IPS-15b (cell line): Measurements from ENCODE around the gene CCL22.
"Not testable (repeated sequence)": the region's sequence is repeated elsewhere in the genome, so short reads cannot be mapped to it uniquely, and the experiment has no call there.

ENCODE experiments used
- H3K27me3 ChIP-seq: one replicate; pipeline ENCODE4 v1.6.1; 2013; ENCODE audit warnings: low read length; ENCODE audit not compliant: control insufficient read depth, insufficient read depth
- H3K36me3 ChIP-seq: one replicate; pipeline ENCODE4 v1.6.1; 2013; ENCODE audit warnings: low read length; ENCODE audit not compliant: control insufficient read depth, insufficient read depth
- H3K4me1 ChIP-seq: one replicate; pipeline ENCODE4 v1.6.1; 2013; ENCODE audit warnings: mild to moderate bottlenecking, low read length; ENCODE audit not compliant: control insufficient read depth, insufficient read depth
- H3K4me3 ChIP-seq: one replicate; pipeline ENCODE4 v1.5.1; 2013; ENCODE audit warnings: low read depth, low read length
- H3K9ac ChIP-seq: one replicate; pipeline ENCODE4 v1.6.1; 2013; ENCODE audit warnings: low read depth, mild to moderate bottlenecking, low read length
- H3K9me3 ChIP-seq: one replicate; pipeline ENCODE4 v1.6.1; 2013; ENCODE audit warnings: mild to moderate bottlenecking, low read length; ENCODE audit not compliant: control insufficient read depth, insufficient read depth

The CCL22 gene

DNA sequence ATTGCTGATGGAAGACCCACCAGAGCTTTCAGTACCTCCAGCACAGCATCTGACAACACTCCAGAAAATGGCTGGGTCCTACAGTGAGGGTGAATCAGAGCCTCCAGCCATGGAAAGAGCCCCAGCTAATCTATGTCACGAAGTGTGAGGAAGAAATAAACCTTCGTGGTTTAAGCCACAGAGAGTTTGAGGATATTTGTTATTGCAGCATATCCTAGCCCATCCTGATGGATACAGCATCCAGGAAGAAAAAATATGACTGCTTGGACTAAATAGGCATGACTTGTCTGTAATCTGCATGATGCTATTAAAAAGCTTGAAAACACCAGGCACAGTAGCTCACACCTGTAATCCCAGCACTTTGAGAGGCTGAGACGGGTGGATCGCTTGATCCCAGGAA lies 32.7 kb downstream of the CCL22 start:
- H3K4me1 ChIP-seq: no peaks in the 10 kb centered on the region
- no peaks in the 10 kb centered on the region for H3K27me3 ChIP-seq
- no peaks in the 10 kb centered on the region for H3K36me3 ChIP-seq

DNA sequence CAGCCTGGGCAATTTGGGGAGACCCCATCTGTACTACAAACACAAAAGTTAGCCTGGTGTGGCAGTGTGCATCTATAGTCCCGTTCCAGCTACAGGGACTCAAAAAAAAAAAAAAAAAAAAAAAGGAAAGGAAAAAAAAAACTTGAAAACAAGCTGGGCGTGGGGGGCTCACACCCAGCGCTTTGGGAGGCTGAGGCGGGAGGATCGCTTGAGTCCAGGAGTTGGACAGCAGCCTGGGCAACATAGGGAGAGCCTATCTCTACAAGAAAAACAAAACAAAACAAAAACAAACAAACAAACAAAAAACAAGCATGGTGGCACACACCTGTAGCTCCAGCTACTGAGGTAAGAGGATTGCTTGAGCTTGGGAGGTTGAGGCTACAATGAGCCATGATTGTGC lies 33.1 kb downstream of the CCL22 start:
- Histone ChIP-seq H3K9me3 (no peaks in the 10 kb centered on the region), H3K4me1 (no peaks in the 10 kb centered on the region), H3K9ac (no peak overlapping the region), H3K4me3 (no peak overlapping the region), H3K27me3 (no peaks in the 10 kb centered on the region), H3K36me3 (no peaks in the 10 kb centered on the region)

More for the DNA sequence above, 32.7 kb downstream of the CCL22 start:
- H3K9ac ChIP-seq: no peak overlapping the region
- no peaks in the 10 kb centered on the region for H3K9me3 ChIP-seq
- H3K4me3 ChIP-seq: no peak overlapping the region

DNA sequence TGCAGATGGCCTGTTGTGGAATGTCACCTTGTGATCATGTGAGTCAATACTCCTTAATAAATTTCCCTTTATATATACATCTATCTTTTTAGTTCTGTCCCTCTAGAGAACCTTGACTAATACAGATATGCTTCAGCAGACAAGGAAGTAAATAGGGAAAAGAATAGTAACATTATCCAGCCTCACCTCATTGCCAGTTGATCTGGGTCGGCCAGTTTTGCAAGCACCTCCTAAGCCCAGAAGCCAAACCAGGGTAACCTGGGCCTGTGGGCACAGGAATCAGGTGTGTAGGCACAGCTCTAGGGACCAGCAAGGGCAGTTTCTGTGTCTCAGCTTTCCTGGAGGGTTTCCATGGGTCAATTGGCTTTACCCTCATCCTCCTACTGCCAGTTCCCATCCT lies 34.1 kb downstream of the CCL22 start:
- no peaks in the 10 kb centered on the region for H3K36me3 ChIP-seq
- no peaks in the 10 kb centered on the region for H3K4me1 ChIP-seq
- no peaks in the 10 kb centered on the region for H3K27me3 ChIP-seq
- H3K9me3 ChIP-seq: no peaks in the 10 kb centered on the region
- no peak overlapping the region for H3K9ac ChIP-seq
- H3K4me3 ChIP-seq: no peak overlapping the region

DNA sequence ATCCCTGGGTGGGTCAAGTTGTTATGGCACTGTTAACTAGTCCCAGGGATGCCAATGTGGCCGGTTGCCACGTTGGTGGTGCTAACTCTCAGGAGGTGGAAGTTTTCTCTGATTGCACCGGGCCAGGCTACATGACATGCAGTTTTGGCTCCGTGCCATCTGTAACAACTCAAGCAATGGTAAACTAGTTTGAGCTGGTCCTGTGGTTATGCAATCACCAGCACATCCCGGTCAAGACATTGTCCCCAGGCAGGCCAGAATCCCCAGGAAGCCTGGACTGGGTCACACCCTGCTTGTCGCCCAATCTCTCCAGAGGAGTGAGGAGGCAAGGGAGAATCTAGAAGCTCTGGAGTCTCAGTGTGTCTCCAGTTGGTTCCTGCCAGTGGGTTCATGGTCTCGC lies 35.9 kb downstream of the CCL22 start:
- Histone ChIP-seq H3K9me3 (no peaks in the 10 kb centered on the region), H3K4me3 (no peak overlapping the region), H3K9ac (no peak overlapping the region), H3K4me1 (no peaks in the 10 kb centered on the region), H3K27me3 (no peaks in the 10 kb centered on the region), H3K36me3 (no peaks in the 10 kb centered on the region)

DNA sequence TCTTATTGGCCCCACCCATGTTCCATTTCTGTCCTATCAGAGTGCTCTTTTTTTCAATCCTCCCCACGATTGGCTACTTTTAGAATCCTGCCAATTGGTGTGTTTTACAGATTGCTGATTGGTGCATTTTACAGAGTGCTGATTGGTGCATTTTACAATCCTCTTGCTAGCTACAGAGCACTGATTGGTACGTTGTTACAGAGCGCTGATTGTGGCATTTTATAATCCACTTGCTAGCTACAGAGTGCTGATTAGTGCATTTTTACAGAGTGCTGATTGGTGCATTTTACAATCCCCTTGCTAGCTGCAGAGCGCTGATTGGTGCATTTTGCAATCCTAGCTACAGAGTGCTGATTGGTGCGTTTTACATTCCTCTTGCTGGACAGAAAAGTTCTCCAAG lies 36.4 kb downstream of the CCL22 start:
- Histone ChIP-seq H3K4me1 (no peaks in the 10 kb centered on the region), H3K27me3 (no peaks in the 10 kb centered on the region), H3K4me3 (no peak overlapping the region), H3K9me3 (no peaks in the 10 kb centered on the region), H3K9ac (no peak overlapping the region), H3K36me3 (no peaks in the 10 kb centered on the region)

DNA sequence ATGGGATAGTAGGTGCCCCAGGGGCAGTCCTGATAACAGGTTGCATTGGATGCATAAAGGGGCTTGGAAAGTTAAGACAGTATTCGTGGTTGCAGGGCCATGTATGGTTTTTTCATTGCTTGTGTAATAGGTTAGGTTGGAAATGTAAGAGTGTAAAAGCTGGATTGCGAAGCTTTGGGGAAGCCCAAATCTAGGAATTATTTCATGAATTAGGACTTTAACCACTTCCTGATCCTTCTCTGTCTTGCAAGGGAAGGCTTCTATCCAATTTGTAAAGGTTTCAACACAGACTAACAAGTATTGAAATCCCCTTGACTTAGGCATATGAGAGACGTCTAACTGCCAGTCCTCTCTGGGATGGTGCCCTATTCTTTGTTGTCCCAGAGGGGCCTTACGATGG lies 38.2 kb downstream of the CCL22 start:
- Histone ChIP-seq H3K36me3 (no peaks in the 10 kb centered on the region), H3K4me3 (no peak overlapping the region), H3K9me3 (no peaks in the 10 kb centered on the region), H3K27me3 (no peaks in the 10 kb centered on the region), H3K9ac (no peak overlapping the region), H3K4me1 (no peaks in the 10 kb centered on the region)

DNA sequence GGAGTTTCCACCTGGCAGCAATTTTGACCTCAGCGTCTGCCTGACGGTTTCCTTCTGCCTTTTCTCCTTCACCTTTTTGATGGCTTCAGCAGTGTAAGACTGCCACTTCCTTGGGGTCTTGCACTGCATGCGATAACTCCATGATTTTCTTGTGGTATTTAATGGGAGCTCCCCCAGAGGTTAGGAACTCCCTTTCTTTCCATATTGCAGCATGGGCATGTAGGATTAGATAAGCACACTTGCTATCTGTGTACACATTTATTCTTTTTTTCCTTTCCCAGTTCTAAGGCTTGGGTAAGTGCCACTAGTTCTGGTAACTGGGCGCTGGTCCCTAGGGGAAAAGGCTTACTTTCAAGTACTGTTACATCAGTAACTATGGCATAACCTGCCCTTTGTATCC lies 38.9 kb downstream of the CCL22 start:
- not testable (repeated sequence) for H3K9ac ChIP-seq, H3K36me3 ChIP-seq, H3K9me3 ChIP-seq, H3K4me3 ChIP-seq, H3K27me3 ChIP-seq, H3K4me1 ChIP-seq

DNA sequence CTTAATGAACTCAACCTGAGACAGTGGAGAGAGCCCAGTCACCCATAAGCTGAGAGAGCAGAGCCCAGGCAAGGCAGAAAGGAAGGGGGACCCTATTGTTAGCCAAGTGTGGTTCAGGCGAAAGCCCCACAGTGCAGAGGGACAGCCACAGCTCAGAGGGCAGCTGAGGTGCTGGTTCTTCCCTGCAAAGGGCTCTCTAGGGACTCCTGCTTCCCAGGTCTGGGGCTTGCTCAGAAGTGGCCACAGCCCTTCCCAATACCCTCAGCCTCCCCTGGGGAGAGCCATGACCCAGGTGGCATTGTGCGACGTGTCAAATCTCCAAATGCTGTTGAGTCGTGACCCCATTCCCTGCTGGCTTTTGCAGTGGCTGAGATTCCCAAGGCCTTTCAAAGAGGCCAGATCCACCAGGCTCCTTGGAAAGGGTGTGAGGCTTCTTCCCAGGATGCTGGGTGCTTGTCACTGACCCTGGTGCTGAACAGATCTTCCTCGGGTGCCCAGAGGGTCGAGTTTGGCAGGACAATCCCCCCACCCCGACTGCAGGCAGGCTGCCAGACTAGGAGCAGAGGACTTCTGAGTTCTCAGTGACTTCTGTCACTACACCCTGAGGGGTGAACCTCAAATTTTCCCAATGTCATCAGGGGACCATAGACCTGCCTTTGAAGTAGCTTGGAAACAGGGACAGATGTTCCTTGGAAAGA lies 43.5 kb downstream of the CCL22 start:
- H3K36me3 ChIP-seq: no peaks in the 10 kb centered on the region
- no peaks in the 10 kb centered on the region for H3K27me3 ChIP-seq
- no peaks in the 10 kb centered on the region for H3K9me3 ChIP-seq
- no peaks in the 10 kb centered on the region for H3K4me1 ChIP-seq
- no peak overlapping the region for H3K9ac ChIP-seq
- H3K4me3 ChIP-seq: no peak overlapping the region

DNA sequence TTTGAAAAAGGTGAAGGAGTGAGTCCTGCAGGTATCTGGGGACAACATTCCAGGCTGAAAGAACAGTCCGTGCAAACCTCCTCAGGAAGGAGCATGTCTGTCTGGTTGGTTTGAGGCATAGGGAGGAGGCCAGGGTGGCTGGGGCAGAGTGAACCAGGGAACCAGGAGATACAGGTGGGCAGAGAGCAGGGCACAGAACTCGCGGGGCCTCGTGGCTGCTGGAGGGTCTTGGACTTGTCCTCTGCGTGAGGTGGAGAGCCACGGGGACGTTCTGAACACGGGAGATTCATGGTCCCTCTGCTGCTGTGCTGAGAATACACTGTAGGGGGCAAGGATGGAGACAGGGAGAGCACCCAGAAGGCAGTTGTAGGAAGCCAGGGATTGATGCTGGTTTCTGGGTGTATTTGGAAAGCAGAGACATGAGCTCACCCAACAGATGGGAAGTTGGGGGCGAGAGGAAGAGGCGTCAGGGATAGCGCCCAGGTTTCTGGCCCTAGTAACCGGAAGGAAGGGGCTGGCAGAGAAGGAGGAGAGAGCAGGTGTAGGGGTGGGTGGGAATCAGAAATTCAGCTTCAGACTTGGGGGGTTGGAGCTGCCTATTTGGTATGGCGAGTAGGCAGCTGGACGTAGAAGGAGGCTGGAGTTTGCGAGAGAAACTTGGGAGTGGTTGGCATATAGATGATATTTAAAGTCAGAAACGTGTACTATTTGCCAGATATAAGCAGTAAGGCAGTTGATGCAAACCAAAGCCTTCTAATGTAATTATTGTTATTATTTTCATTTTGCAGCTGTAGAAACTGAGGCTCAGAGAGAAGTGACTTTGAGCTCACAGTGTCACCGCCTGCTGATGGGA lies 45.6 kb downstream of the CCL22 start, which contains the start of gene CCL17:
Gene CCL17, plus strand, starts transcription at position 803 of the 853 bp plus-strand sequence. CDS start 9,166 bp downstream, outside the sequence.
- no peaks in the 10 kb centered on the region for H3K27me3 ChIP-seq
- H3K36me3 ChIP-seq: no peaks in the 10 kb centered on the region
- H3K4me1 ChIP-seq: no peaks in the 10 kb centered on the region
- H3K4me3 ChIP-seq: no peak within 1 kb of the TSS
- H3K9me3 ChIP-seq: no peaks in the 10 kb centered on the region
- no peak within 1 kb of the TSS for H3K9ac ChIP-seq

DNA sequence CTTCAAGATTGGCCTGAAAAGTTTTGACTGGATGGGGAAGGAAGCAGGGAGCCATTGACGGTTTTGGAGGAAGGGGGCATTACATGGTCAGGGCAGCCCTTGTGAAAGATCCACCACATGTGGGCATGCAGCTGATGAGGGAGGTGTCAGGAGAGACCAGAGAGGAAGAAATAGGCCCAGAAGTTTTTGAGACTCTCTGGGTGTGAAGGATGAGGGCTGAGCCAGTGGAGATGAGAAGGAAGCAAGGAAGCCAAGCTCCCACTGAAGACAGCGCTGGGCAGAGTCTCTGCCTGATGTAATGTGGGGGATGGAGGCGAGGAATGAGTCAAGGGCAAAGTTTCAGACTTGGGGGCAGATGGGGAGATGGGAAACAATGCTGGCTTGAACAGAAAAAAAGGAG lies 46.5 kb downstream of the CCL22 start:
- no peaks in the 10 kb centered on the region for H3K4me1 ChIP-seq
- H3K27me3 ChIP-seq: no peaks in the 10 kb centered on the region
- H3K9me3 ChIP-seq: no peaks in the 10 kb centered on the region
- no peak overlapping the region for H3K9ac ChIP-seq
- no peaks in the 10 kb centered on the region for H3K36me3 ChIP-seq
- no peak overlapping the region for H3K4me3 ChIP-seq

DNA sequence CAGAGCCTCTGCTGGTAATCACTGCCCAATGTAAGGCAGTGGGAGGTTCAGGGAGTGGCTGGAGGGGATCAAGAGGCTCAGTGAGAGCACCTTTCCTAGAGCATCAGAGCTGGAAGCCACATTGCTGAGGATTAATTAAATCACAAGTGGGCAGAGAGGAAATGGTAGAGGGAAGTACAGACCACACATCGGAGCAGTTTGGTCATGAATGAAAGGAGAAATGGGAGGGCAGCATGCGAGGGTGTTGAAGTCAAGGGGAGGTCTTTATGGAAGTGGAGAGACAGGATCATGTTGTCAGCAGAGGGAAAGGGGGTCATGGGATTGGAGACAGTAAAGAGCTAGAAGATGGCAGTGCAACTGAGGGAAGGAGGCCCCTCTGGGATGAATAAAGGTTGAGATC lies 48.3 kb downstream of the CCL22 start:
- H3K4me3 ChIP-seq: no peak overlapping the region
- no peak overlapping the region for H3K9ac ChIP-seq
- no peaks in the 10 kb centered on the region for H3K4me1 ChIP-seq

More for the DNA sequence above, 48.3 kb downstream of the CCL22 start:
- H3K36me3 ChIP-seq: no peaks in the 10 kb centered on the region
- no peaks in the 10 kb centered on the region for H3K27me3 ChIP-seq
- no peaks in the 10 kb centered on the region for H3K9me3 ChIP-seq
